UCSD-AML1 (cell line): ENCODE results near the gene CACNB3.

Experiments
- DNase-seq: peaks from one replicate; lab custom pipeline; 2025; ENCODE audit not compliant: unreplicated experiment; lab: John Stamatoyannopoulos, UW

The CACNB3 gene

GRCh38 chr12:48788524-48788853 lies 29.8 kb upstream of the CACNB3 start:
- DNase-seq: no peak

DNA sequence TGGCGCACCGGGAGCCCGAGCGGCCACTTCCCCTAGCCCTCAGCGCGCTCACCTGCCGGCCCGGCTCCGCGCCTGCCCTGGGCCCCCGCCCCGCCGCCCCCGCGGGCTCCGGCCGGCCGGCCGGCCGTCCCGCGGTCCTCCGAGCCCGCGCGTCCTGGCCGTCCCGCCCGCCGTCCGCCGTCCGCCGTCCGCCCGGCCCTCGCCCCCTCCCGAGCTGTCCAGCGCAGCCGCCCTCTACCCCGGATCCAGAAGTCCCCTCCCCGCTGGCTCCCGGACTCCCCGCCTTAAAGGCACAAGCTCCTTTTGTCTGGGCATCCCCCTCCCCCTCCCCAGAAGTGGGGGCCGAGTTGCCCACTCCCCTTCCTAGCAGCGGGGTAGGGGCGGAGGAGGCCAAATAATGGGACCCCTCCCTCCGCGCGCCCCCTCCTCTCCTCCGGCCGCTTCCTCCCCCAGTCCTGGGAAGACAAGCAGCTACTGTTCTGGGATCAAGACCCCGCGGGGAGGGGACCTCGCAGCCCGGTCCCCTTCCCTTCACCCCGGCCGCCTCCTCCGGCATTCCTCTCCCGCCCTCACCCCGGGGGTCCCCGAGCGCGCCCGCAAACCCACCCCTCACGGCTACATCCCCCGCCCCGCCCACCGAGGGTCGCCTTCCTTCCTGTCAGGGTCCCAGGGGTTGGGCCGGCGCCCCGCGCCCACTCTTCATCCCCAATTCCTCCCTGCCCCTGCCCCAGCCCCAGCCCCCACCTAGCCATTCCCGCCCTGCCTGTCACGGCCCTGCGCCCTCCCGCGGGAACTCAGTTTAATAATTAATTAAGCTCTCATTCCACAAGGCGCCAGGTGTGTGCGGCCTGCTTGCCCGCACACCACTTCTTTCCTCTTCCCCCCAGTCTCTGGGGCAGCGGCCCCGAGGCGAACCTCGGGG lies 29.2 kb upstream of the CACNB3 start, which contains the start of gene ADCY6:
Gene ADCY6 (minus strand): TSS at position 236 of the 922 bp plus-strand sequence. CDS start 5,655 bp downstream, outside the sequence.
- DNase-seq: peak; percentile 69

- DNase-seq: no peak
Measured at GRCh38 chr12:48789858-48790326, 28.4 kb upstream of the CACNB3 start.

DNA sequence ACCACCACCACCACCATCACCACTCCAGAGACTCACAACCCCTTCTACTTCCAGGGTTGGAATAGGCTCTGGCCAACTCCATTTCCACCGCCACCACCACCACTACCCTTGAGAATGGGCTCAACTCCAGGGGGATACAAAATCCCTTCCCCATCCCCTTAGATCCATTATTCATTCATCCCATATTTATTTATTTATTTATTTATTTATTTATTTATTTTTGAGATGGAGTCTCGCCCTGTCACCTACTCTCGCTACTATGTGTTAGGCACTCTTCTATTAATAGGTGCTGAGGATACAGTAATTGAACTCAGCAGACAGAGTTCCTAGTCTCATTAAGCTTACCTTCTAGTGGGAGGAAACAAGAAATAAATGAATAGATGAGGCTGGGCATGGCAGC lies 24.6 kb upstream of the CACNB3 start:
- no peak for DNase-seq

DNA sequence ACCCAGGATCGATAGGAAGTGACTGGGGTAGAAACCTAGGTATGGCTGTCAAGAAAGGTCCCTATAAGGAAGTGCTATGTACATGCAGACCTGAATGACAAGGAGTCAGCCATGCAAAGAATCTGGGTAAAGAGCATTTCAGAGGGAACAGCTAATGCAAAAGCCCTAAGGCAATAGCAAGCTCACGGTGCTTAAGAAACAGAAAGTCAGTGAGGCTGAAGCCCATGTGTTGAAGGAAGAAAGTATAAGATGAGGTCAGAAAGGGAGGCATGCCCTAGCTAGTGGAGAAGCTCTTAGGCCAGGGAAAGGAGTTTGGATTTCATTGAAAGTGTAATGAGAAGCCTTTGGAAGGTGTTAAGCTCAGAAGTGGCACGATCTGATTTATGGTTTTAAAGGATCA lies 23.4 kb upstream of the CACNB3 start:
- no peak for DNase-seq

DNA sequence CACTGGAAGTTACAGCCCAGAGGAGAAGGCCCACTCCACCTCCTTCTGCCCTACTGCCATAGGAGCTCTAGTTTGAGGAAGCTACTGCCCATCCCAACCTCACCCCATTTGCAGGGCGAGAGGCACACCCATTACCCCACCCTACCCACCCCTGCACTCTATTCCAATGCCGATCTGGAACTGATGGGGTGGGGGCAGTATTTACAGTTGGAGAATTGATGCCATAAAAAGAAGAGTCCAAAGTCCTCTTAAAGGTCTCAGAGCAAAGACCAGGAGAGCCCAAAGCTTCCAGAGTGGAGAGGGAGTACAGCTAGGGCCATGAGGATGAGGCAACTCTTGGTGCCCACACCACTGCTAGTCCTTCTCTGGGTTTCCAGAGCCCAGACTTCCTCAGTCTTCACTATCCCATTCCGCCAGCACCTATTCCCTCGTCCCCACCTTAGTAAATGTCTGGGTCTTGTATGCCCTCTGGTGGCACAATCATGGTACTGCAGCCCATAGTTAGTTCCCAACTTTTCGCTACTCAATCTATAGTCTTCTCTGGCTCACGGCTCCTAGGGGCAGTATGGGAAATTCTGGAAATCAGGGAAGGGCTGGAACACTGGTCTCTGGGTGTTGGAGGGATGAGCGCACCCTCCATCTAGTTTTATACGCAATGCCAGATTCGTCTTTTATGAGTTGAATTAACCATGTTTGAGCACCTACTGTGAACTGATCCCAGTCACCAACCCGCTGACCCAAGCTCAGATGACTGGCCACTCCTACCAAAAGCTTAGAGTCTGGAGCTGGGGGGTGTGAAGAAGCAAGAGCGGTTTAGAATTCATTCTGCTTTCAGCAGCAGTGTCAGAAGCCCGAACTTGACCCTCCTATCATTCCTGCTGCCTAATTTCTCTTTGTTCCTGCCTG lies 22.5 kb upstream of the CACNB3 start:
- peak; percentile 66 for DNase-seq

- DNase-seq: peak; percentile 30
Measured at GRCh38 chr12:48796976-48797375, 21.3 kb upstream of the CACNB3 start.

- DNase-seq: no peak
Measured at GRCh38 chr12:48800457-48800856, 17.8 kb upstream of the CACNB3 start.

DNA sequence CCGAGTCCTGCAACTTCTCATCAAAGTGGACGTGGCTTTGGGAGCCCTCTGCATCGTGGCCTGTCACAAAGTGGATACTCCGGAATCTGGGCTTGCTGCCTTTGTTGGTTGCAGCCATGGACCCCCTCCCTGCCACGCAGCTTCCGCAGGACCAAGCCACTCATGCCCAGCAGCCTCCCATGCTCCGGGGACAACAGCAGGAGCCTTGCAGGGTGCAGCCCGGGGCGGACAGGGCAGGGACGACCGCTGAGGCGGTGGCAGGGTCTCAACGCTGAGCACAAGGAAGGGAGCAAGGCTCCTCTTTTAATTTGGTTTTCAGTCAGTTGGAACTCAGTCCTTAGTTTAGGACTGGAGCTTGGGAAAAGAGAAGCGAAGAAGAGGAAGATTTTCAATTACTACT lies 17.3 kb upstream of the CACNB3 start:
- no peak for DNase-seq

- DNase-seq: no peak
Measured at GRCh38 chr12:48803675-48804074, 14.6 kb upstream of the CACNB3 start.

- DNase-seq: no peak
Measured at GRCh38 chr12:48807981-48808380, 10.3 kb upstream of the CACNB3 start.

GRCh38 chr12:48810903-48811431 lies 7.3 kb upstream of the CACNB3 start:
- DNase-seq: no peak

GRCh38 chr12:48811437-48812090 lies 6.7 kb upstream of the CACNB3 start:
- DNase-seq: no peak

DNA sequence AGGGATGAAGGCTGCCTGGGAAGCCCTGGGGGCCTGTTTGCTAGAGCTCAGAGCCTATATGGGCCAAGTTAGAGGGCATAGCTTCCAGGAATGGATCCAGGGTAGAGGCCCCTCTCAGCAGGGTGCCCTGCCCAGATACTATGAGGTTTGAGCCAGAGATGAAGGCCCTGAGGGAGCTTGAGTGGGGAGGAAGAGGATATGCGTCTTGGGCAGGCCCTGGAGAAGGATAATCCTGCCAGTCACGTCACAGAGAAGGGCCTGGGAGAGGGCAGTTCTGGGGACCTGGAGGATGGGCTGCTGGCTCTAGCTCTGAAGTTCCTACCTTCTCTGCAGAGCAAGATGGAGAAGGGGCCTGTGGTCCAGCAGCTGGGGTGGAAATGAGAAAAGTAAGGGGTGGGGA lies 5.9 kb upstream of the CACNB3 start:
- no peak for DNase-seq

DNA sequence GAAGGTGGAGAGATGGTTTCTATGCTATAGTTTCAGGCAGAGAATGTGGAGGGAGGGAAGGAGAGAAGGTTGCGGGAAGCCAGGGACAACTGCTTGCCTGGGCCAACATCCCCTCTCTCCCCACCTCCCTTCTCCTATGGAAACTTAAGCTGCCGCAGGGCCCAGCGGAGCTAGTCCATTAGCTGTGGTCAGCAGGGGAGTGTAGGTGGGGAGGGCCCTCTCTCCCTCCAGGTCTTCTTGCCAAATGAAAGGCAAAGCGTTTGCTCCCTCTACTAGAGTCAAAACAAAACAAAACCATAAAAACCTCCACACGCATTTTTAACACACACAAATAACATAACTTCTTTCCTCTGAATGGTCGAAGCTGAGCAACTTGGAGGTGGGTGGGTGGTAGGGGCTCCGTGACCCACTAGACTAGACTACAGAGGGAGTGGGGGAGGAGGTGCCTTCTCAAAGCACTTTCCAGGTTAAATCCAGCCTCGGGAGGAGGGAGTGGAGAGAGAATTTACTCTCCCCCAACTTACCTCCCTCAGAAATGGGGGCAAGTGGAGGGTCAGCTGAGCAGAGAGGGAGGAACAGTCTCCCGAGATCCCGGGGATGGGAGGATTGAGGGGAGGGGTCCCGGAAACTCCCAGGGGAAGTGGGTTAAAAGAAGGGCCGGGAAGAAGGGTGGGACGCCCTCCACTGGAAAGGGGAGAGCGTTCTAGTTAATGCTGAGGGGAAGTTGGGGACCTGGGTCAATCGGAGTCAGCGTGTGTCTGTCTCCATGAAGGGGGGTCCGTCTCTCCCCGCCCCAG lies 4.6 kb upstream of the CACNB3 start:
- DNase-seq: peak; percentile 56

GRCh38 chr12:48814262-48815125 lies 3.8 kb upstream of the CACNB3 start:
- DNase-seq: peak; percentile 90

DNA sequence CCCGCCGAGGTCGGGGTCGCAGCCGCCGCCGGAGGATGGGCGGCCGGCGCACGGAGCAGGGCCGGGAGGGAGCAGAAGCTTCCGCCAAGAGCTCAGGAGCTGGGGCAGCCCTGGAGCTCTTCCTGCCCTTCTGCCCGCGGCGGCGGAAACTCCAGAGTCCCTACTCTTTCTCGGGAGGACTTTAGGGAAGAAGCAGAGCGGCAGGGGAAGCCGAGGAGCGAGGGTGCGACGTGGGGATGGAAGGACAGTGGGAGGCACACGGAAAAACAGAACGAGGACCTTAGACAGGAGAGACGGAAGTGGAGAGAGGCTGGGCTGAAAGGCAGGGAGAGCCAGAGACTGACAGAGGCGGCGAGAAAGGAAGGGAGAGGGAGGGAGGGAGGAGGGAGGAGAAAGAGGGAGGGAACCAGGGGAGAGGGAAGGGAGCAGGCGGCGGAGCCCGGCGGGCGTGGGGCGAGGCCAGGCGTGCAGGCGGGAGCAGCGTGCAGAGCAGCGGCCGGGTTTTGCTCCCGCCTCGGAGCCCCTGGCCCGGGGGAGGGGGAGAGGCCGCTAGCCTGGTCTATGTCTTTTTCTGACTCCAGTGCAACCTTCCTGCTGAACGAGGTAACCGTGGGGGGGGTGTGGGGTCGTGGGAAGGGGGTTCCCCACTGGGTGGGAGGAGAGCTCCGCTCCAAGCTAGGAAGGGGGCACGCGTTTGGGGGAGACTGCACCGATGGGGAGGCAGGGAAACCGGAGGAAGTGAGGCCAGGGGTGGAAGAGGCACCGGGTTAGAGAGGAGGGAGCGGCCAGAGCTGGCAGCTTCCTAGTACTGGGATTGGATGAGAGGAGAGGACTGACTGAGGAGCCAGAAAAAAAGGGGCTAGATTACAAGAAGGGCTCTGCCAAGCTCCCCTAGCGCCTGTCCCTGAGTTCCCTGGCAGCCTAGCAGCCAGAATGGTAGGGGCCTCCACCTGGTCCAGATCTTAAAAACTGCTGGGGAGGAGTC lies 2.9 kb upstream of the CACNB3 start:
- peak; percentile 80 for DNase-seq
